Panc1 (cell line): ENCODE data around the gene AFDN. TPM values are rescaled to one million over a fixed set of nuclear protein-coding genes. Genes with fewer than 3 reads are reported as not detected.

Source experiments
- ATAC-seq: fragments of 200-7000 bp; cut with Tn5 transposase; 2 replicates; pipeline ENCODE4 v1.9.1; 2020; ENCODE audit warnings: mild to moderate bottlenecking, moderate library complexity
- BruUV-seq: library from RNA; stranded (reverse); fragments of 400-500 nt; replicated peaks from 2 replicates; lab custom pipeline; 2021; lab: Mats Ljungman, UMichigan
- CTCF ChIA-PET: fragments of 300-600 bp; sonication (Branson Sonifier 250); formaldehyde crosslinking; loops from one replicate; lab custom pipeline; 2022; ENCODE audit warnings: antibody characterized with exemption; lab: Charles Lee
- POLR2A ChIA-PET: fragments of 300-600 bp; sonication (Branson Sonifier 250); formaldehyde crosslinking; loops from one replicate; lab custom pipeline; 2022; ENCODE audit warnings: antibody characterized with exemption; lab: Charles Lee
- DNase-seq: peaks from one replicate; pipeline ENCODE4 v3.0.0-alpha.2; 2010; ENCODE audit warnings: low read depth, low spot score
- H3K27ac ChIP-seq: 2 replicates; pipeline ENCODE4 v1.5.1; 2011; ENCODE audit warnings: mild to moderate bottlenecking, low read length, inconsistent platforms
- H3K27me3 ChIP-seq: fragments of 200-500 bp; sonication (Bioruptor generic); 2 replicates; pipeline ENCODE4 v1.6.0; 2014; ENCODE audit warnings: low read length, inconsistent platforms; ENCODE audit not compliant: control insufficient read depth, insufficient read depth
- H3K36me3 ChIP-seq: fragments of 200-500 bp; sonication (Bioruptor generic); 2 replicates; pipeline ENCODE4 v1.5.1; 2014; ENCODE audit warnings: inconsistent platforms, mild to moderate bottlenecking, low read length, moderate library complexity; ENCODE audit not compliant: control insufficient read depth, insufficient read depth
- H3K4me1 ChIP-seq: 2 replicates; pipeline ENCODE4 v1.5.1; 2011; ENCODE audit warnings: inconsistent platforms, mild to moderate bottlenecking, low read length, moderate library complexity; ENCODE audit not compliant: control insufficient read depth, insufficient read depth
- H3K4me3 ChIP-seq, 2 experiments: 2 replicates each; pipeline ENCODE4 v1.5.1; 2011 to 2012; ENCODE audit warnings: low read depth in 2 of 2, low read length in 2 of 2, mild to moderate bottlenecking in 2 of 2, inconsistent platforms in 1 of 2, moderate library complexity in 1 of 2
- H3K9me3 ChIP-seq: fragments of 200-500 bp; sonication (Bioruptor generic); 2 replicates; pipeline ENCODE4 v1.5.1; 2014; ENCODE audit warnings: low read depth, mild to moderate bottlenecking, inconsistent platforms, low read length, moderate library complexity; ENCODE audit not compliant: control insufficient read depth, insufficient read depth
- CTCF ChIP-seq: fragments of 450-650 bp; IDR thresholded peaks from 2 replicates; pipeline ENCODE4 v1.5.1; 2017; ENCODE audit warnings: mild to moderate bottlenecking
- POLR2AphosphoS5 ChIP-seq: IDR thresholded peaks from 2 replicates; pipeline ENCODE4 v1.6.1; 2012; ENCODE audit warnings: mild to moderate bottlenecking, low read depth, low read length, moderate library complexity
- REST ChIP-seq, 2 experiments: IDR thresholded peaks; 2 replicates each; pipeline ENCODE4 v1.6.1; 2011 to 2012; ENCODE audit warnings: low read depth in 2 of 2, control low read depth in 1 of 2, low read length in 1 of 2, mild to moderate bottlenecking in 1 of 2, moderate library complexity in 1 of 2; ENCODE audit not compliant: insufficient read depth in 1 of 2
- SIN3A ChIP-seq: IDR thresholded peaks from 2 replicates; pipeline ENCODE4 v1.6.1; 2012; ENCODE audit warnings: low read depth, mild to moderate bottlenecking, low read length, moderate library complexity, borderline replicate concordance; ENCODE audit not compliant: insufficient read depth
- TCF7L2 ChIP-seq: IDR thresholded peaks from 2 replicates; pipeline ENCODE4 v1.6.1; 2011; ENCODE audit warnings: mild to moderate bottlenecking, low read depth, low read length, inconsistent platforms
- in situ Hi-C: cut with HindIII; loops from 2 replicates; pipeline ENCODE4 v1.10.0; 2016; ENCODE audit warnings: low sequenced_read_pairs, low pct_unique_long_range_greater_than_20kb
- intact Hi-C: fragments of 100-400 bp; cut with micrococcal nuclease; formaldehyde crosslinking; loops from one replicate; pipeline ENCODE4 v1.10.0; 2022; ENCODE audit not compliant: unreplicated experiment
- total RNA-seq: library from RNA; stranded (reverse); gene quantifications from one replicate; pipeline ENCODE4 v1.2.1, GENCODE V29; 2021; ENCODE audit not compliant: unreplicated experiment

Gene AFDN
- total RNA-seq, 1 experiment from 2014 or later, result 143 TPM

- no peak for ATAC-seq
- H3K9me3 ChIP-seq, result peaks cover 20% of the 10 kb centered on the region
- H3K4me3 ChIP-seq, result no peak overlapping the region
- no peak overlapping the region for H3K27ac ChIP-seq
- no peaks in the 10 kb centered on the region for H3K36me3 ChIP-seq
- in situ Hi-C loops, result no loop called here
- DNase-seq, result no peak
- no peaks in the 10 kb centered on the region for H3K27me3 ChIP-seq
- TF ChIP-seq TCF7L2, result no peak
- TF ChIP-seq CTCF, result no peak
- TF ChIP-seq REST (IDR thresholded peaks at IDR 0.05; ENCODE audit: insufficient read depth in 1 of 2, low read depth in 2 of 2, low read length in 1 of 2), result no peak
- no peak for TF ChIP-seq SIN3A
- TF ChIP-seq POLR2AphosphoS5, result no peak
- ChIA-PET POLR2A (interaction anchor here (0.6 kb wide), 1 partner anchor 18 kb away, joined by 5 read pairs; no protein-coding TSS in a partner anchor), CTCF (no interaction called here)
- intact Hi-C loops, result no loop called here
- no peaks in the 10 kb centered on the region for H3K4me1 ChIP-seq
- BruUV-seq, result no TSS peak
These were observed 188.3 kb downstream of the AFDN start for GRCh38 chr6:168015009-168015408.

DNA sequence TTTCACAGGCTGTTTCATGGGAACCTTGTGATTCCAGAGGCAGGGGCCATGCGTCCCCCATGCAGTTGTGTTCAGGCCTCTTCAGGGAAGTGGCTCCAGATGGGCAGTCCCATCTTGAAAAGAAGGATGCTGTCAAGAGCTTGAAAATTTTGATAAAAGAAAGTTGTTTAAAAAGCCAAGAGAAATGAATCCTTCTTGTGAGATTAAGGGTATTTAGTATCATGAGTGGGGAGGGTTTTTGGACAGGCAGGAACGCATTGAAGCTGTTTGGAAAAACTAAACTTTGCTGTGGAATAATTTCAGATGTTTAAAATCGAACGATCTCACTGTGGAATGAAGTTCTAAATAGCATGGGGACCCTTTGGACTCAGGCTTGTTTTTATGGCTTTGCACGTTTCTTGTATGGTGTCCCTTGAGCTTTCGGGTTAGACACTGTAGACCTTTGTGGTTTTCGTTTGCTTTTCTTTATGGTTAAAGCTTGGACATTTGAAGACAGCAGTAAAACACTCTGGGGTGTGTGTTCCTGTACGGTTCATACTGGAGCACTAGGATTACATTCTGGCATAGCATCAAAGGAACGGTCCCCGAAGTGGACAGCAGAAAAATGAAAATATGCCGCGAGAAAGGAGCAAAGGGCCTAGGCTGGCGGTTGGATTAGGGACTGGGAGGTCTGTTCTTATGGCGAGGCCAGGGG, 188.9 kb downstream of the AFDN start:
- CTCF ChIA-PET, result no interaction called here
- in situ Hi-C loops (no loop called here), intact Hi-C loops (no loop called here)
- H3K4me1 ChIP-seq, result no peaks in the 10 kb centered on the region
- no peak overlapping the region for H3K4me3 ChIP-seq
- H3K27me3 ChIP-seq, result no peaks in the 10 kb centered on the region
- TF ChIP-seq SIN3A, result no peak
- no peak for TF ChIP-seq CTCF
- TF ChIP-seq POLR2AphosphoS5, result no peak
- ATAC-seq (no peak), DNase-seq (no peak)
- H3K36me3 ChIP-seq, result no peaks in the 10 kb centered on the region
- no TSS peak for BruUV-seq
- POLR2A ChIA-PET, result no interaction called here
- H3K9me3 ChIP-seq, result peaks cover 15% of the 10 kb centered on the region
- no peak overlapping the region for H3K27ac ChIP-seq
